T-helper 17 cell (primary cell): ENCODE data around the gene ZNF99. TPM values are rescaled to one million over a fixed set of nuclear protein-coding genes. Genes with fewer than 3 reads are reported as not detected.
"Not testable (repeated sequence)": the region's sequence is repeated elsewhere in the genome, so short reads cannot be mapped to it uniquely, and the experiment has no call there.

Experiments used
- ATAC-seq: fragments of 150-1000 bp; cut with Tn5 transposase; 2 replicates; pipeline ENCODE4 v1.10.0; 2021; ENCODE audit warnings: mild to moderate bottlenecking, moderate library complexity
- DNase-seq, 3 donors: peaks; one replicate each; pipeline versions ENCODE4 v3.0.0 to v3.0.0-alpha.2; 2020 to 2021
- H3K9me3 ChIP-seq: one replicate; pipeline ENCODE4 v1.7.0; 2013; ENCODE audit warnings: low read length, mild to moderate bottlenecking; ENCODE audit not compliant: control insufficient read depth, poor library complexity, severe bottlenecking
- H3K27ac Mint-ChIP-seq: one replicate; pipeline ENCODE4 v1.8.0; 2022; ENCODE audit warnings: mild to moderate bottlenecking, moderate library complexity, mixed read lengths
- H3K27me3 Mint-ChIP-seq: one replicate; pipeline ENCODE4 v1.8.0; 2022; ENCODE audit warnings: mixed read lengths
- H3K36me3 Mint-ChIP-seq: one replicate; pipeline ENCODE4 v1.8.0; 2022; ENCODE audit warnings: low read depth, mixed read lengths
- H3K4me1 Mint-ChIP-seq: one replicate; pipeline ENCODE4 v1.8.0; 2022; ENCODE audit warnings: mild to moderate bottlenecking, mixed read lengths
- H3K4me3 Mint-ChIP-seq: one replicate; pipeline ENCODE4 v1.8.0; 2022; ENCODE audit warnings: mild to moderate bottlenecking, moderate library complexity, mixed read lengths
- total RNA-seq, 4 donors: library from RNA in 2 of 4; stranded (reverse) in 2 of 4; gene quantifications; one replicate each; pipeline ENCODE4 v1.2.3 and lab custom pipeline; 2022 to 2026

Gene ZNF99
- not detected for total RNA-seq
- total RNA-seq (lab: John Stamatoyannopoulos, UW): 0 reads per million in 2 donors

- no peaks in the 10 kb centered on the region for H3K36me3 Mint-ChIP-seq
- no peak within 1 kb of the TSS for H3K27ac Mint-ChIP-seq
- no peak for DNase-seq
- ATAC-seq: peak; percentile 36
- H3K9me3 ChIP-seq: no peaks in the 10 kb centered on the region
- H3K4me3 Mint-ChIP-seq: no peak within 1 kb of the TSS
- no peaks in the 10 kb centered on the region for H3K27me3 Mint-ChIP-seq
- H3K4me1 Mint-ChIP-seq: no peaks in the 10 kb centered on the region
Measured at GRCh38 chr19:22783651-22784410, at the start of gene ZNF99. Gene ZNF99 (minus strand): TSS chr19:22784151. CDS start chr19:22784016, 135 bp downstream.

- ATAC-seq (no peak), DNase-seq (no peak)
- Mint-ChIP-seq H3K27ac (no peak within 1 kb of the TSS), H3K27me3 (no peaks in the 10 kb centered on the region), H3K4me3 (no peak within 1 kb of the TSS), H3K4me1 (no peaks in the 10 kb centered on the region), H3K36me3 (no peaks in the 10 kb centered on the region)
- no peaks in the 10 kb centered on the region for H3K9me3 ChIP-seq
Measured at GRCh38 chr19:22832031-22832762, 48.2 kb upstream of the ZNF99 start, which contains the start of gene ZNF723. Gene ZNF723 (plus strand): TSS chr19:22832291. CDS start chr19:22832380, 89 bp downstream.

- H3K4me3 Mint-ChIP-seq: no peak overlapping the region
- H3K27ac Mint-ChIP-seq: no peak overlapping the region
- DNase-seq: no peak
- ATAC-seq: no peak
- H3K27me3 Mint-ChIP-seq: no peaks in the 10 kb centered on the region
- H3K4me1 Mint-ChIP-seq: no peaks in the 10 kb centered on the region
- H3K9me3 ChIP-seq: no peaks in the 10 kb centered on the region
- H3K36me3 Mint-ChIP-seq: no peaks in the 10 kb centered on the region
Measured at GRCh38 chr19:22831211-22831610, 47.3 kb upstream of the ZNF99 start.

- no peaks in the 10 kb centered on the region for H3K9me3 ChIP-seq
- DNase-seq (no peak), ATAC-seq (no peak)
- Mint-ChIP-seq H3K36me3 (no peaks in the 10 kb centered on the region), H3K27ac (no peak overlapping the region), H3K27me3 (no peaks in the 10 kb centered on the region), H3K4me3 (no peak overlapping the region), H3K4me1 (no peaks in the 10 kb centered on the region)
Measured at GRCh38 chr19:22814124-22814523, 30.2 kb upstream of the ZNF99 start.

- no peak overlapping the region for H3K27ac Mint-ChIP-seq
- H3K36me3 Mint-ChIP-seq: no peaks in the 10 kb centered on the region
- no peaks in the 10 kb centered on the region for H3K4me1 Mint-ChIP-seq
- peaks cover 3% of the 10 kb centered on the region for H3K9me3 ChIP-seq
- no peak overlapping the region for H3K4me3 Mint-ChIP-seq
- no peaks in the 10 kb centered on the region for H3K27me3 Mint-ChIP-seq
- ATAC-seq (no peak), DNase-seq (no peak)
Measured at GRCh38 chr19:22807061-22807835, 23.3 kb upstream of the ZNF99 start.

- no peak for ATAC-seq
- Mint-ChIP-seq H3K4me1 (no peaks in the 10 kb centered on the region), H3K36me3 (no peaks in the 10 kb centered on the region), H3K27me3 (no peaks in the 10 kb centered on the region), H3K27ac (no peak overlapping the region), H3K4me3 (no peak overlapping the region)
- H3K9me3 ChIP-seq: peaks cover 3% of the 10 kb centered on the region
- DNase-seq: no peak
Measured at GRCh38 chr19:22806418-22806817, 22.5 kb upstream of the ZNF99 start.

- no peaks in the 10 kb centered on the region for H3K27me3 Mint-ChIP-seq
- ATAC-seq (no peak), DNase-seq (no peak)
- H3K27ac Mint-ChIP-seq: no peak overlapping the region
- H3K36me3 Mint-ChIP-seq: no peaks in the 10 kb centered on the region
- H3K9me3 ChIP-seq: no peaks in the 10 kb centered on the region
- H3K4me3 Mint-ChIP-seq: no peak overlapping the region
- H3K4me1 Mint-ChIP-seq: no peaks in the 10 kb centered on the region
Measured at GRCh38 chr19:22797040-22797439, 13.1 kb upstream of the ZNF99 start.

GRCh38 chr19:22792863-22793262, 8.9 kb upstream of the ZNF99 start:
- not testable (repeated sequence) for H3K4me3 Mint-ChIP-seq, H3K9me3 ChIP-seq, H3K4me1 Mint-ChIP-seq, H3K27me3 Mint-ChIP-seq, H3K27ac Mint-ChIP-seq, DNase-seq, H3K36me3 Mint-ChIP-seq, ATAC-seq

GRCh38 chr19:22735911-22736645, 47.9 kb downstream of the ZNF99 start:
- Mint-ChIP-seq H3K4me1 (no peaks in the 10 kb centered on the region), H3K4me3 (no peak overlapping the region), H3K36me3 (no peaks in the 10 kb centered on the region), H3K27ac (no peak overlapping the region), H3K27me3 (no peaks in the 10 kb centered on the region)
- ATAC-seq (no peak), DNase-seq (no peak)
- peaks cover 7% of the 10 kb centered on the region for H3K9me3 ChIP-seq

GRCh38 chr19:22733691-22734090, 50.3 kb downstream of the ZNF99 start:
- H3K4me3 Mint-ChIP-seq: no peak overlapping the region
- DNase-seq (no peak), ATAC-seq (no peak)
- H3K9me3 ChIP-seq: peaks cover 3% of the 10 kb centered on the region
- H3K27ac Mint-ChIP-seq: no peak overlapping the region
- H3K27me3 Mint-ChIP-seq: no peaks in the 10 kb centered on the region
- no peaks in the 10 kb centered on the region for H3K36me3 Mint-ChIP-seq
- H3K4me1 Mint-ChIP-seq: no peaks in the 10 kb centered on the region

- H3K4me3 Mint-ChIP-seq, H3K27me3 Mint-ChIP-seq: not testable (repeated sequence)
Measured at GRCh38 chr19:22728214-22728613, 55.7 kb downstream of the ZNF99 start.

GRCh38 chr19:22721533-22721932, 62.4 kb downstream of the ZNF99 start:
- not testable (repeated sequence) for H3K4me3 Mint-ChIP-seq, H3K27ac Mint-ChIP-seq, H3K36me3 Mint-ChIP-seq, H3K9me3 ChIP-seq, H3K27me3 Mint-ChIP-seq, DNase-seq, ATAC-seq, H3K4me1 Mint-ChIP-seq

More at GRCh38 chr19:22728214-22728613, 55.7 kb downstream of the ZNF99 start:
- DNase-seq, ATAC-seq, H3K27ac Mint-ChIP-seq, H3K36me3 Mint-ChIP-seq, H3K9me3 ChIP-seq, H3K4me1 Mint-ChIP-seq: not testable (repeated sequence)
